Natural killer cell (primary cell): ENCODE results near the gene MPRIP. TPM values are rescaled to one million over a fixed set of nuclear protein-coding genes. Genes with fewer than 3 reads are reported as not detected.
"Not testable (repeated sequence)": the region's sequence is repeated elsewhere in the genome, so short reads cannot be mapped to it uniquely, and the experiment has no call there.

ENCODE experiments used
- ATAC-seq, 3 donors: fragments of 150-1000 bp in 2 of 3; fragments of 200-7000 bp in 1 of 3; cut with Tn5 transposase; 1 replicate in 1 of 3; 2 replicates in 2 of 3; pipeline ENCODE4 v1.10.0; 2021; ENCODE audit warnings: mild to moderate bottlenecking in 2 of 3, moderate library complexity in 2 of 3
- DNase-seq, 2 donors: peaks; one replicate each; pipeline versions ENCODE4 v3.0.0 to v3.0.0-alpha.2; 2013 to 2021; ENCODE audit warnings: mixed read lengths in 1 of 2
- H3K27ac ChIP-seq: one replicate; pipeline ENCODE4 v1.5.1; 2013; ENCODE audit warnings: mild to moderate bottlenecking, low read length
- H3K27me3 ChIP-seq: one replicate; pipeline ENCODE4 v1.6.1; 2013; ENCODE audit warnings: low read length; ENCODE audit not compliant: control insufficient read depth, insufficient read depth
- H3K36me3 ChIP-seq: one replicate; pipeline ENCODE4 v1.6.1; 2013; ENCODE audit warnings: low read length; ENCODE audit not compliant: control insufficient read depth, insufficient read depth
- H3K4me1 ChIP-seq: one replicate; pipeline ENCODE4 v1.6.1; 2013; ENCODE audit warnings: low read length; ENCODE audit not compliant: control insufficient read depth, insufficient read depth
- H3K4me3 ChIP-seq: one replicate; pipeline ENCODE4 v1.5.1; 2013; ENCODE audit warnings: low read length
- H3K9me3 ChIP-seq: one replicate; pipeline ENCODE4 v1.6.1; 2013; ENCODE audit warnings: low read length; ENCODE audit not compliant: control insufficient read depth, insufficient read depth
- H3K27ac Mint-ChIP-seq, 2 donors: one replicate each; pipeline ENCODE4 v1.8.0; 2022; ENCODE audit warnings: mild to moderate bottlenecking in 2 of 2, mixed read lengths in 2 of 2, moderate library complexity in 1 of 2
- H3K27me3 Mint-ChIP-seq, 2 donors: one replicate each; pipeline ENCODE4 v1.8.0; 2022; ENCODE audit warnings: low read depth in 2 of 2, mixed read lengths in 2 of 2
- H3K36me3 Mint-ChIP-seq: one replicate; pipeline ENCODE4 v1.8.0; 2022; ENCODE audit warnings: mixed read lengths
- H3K4me1 Mint-ChIP-seq, 2 donors: one replicate each; pipeline ENCODE4 v1.8.0; 2022; ENCODE audit warnings: mixed read lengths in 2 of 2
- H3K4me3 Mint-ChIP-seq: one replicate; pipeline ENCODE4 v1.8.0; 2022; ENCODE audit warnings: mild to moderate bottlenecking, moderate library complexity, mixed read lengths
- H3K9me3 Mint-ChIP-seq, 2 donors: one replicate each; pipeline ENCODE4 v1.8.0; 2022; ENCODE audit warnings: mixed read lengths in 2 of 2
- WGBS: methylation state at CpG from one replicate; pipeline ENCODE4 v1.1.7; 2013; ENCODE audit warnings: missing lambda C conversion rate; ENCODE audit not compliant: insufficient coverage; 5-methylcytosine and 5-hydroxymethylcytosine counted together
- intact Hi-C: fragments of 100-400 bp; cut with micrococcal nuclease; formaldehyde crosslinking; loops from one replicate; pipeline ENCODE4 v1.14.2; 2022
- total RNA-seq, 4 donors: library from RNA; stranded (reverse); fragments of 120-200 nt in 1 of 4; gene quantifications; one replicate each; pipeline versions ENCODE4 v1.2.3 to v1.2.4, GENCODE V29; 2013 to 2022

Gene MPRIP
- total RNA-seq, 3 donors from 2014 or later (not counting 1 experiment from before 2014, with no cell fraction given): 225 to 272 (median 229) TPM

DNA sequence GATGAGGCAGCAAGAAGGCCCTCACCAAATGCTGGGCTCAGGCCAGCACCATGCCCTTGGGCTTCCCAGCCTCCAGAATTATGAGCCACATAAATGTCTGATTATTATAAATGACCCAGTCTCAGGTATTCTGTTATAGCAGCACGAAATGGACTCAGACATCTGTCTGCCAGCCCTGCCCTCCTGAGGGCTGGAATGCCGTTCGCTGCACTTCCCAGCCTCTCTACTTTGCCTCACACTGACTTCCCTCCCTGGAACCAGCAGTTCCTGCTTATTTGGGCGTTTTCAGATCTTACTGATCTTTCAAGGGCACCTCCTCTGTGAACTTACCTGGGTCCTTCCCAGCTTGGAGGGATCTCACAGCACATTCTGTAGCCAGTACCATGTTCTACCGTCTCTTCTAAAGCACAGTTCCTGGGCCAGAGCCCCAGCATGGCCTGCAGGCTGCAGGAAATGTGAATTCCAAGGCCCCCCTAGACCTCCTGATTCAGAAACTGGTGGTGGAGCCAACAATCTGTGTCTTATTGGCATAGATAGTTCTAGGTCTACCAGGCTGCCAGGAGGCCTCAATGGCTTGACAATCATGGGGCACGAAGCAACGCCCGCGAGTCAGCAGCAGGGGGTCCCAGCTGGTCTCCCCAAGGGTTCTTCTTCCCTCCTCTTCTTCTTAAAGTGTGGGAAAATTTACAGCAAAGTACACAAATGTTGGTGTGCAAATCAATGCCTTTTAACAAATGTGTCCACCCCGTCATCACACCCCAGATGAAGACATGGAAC lies 33.4 kb upstream of the MPRIP start:
- H3K27me3 Mint-ChIP-seq, H3K27ac ChIP-seq, H3K36me3 ChIP-seq, ATAC-seq, H3K9me3 ChIP-seq, H3K27me3 ChIP-seq, intact Hi-C loops, H3K4me3 Mint-ChIP-seq, H3K4me1 Mint-ChIP-seq, DNase-seq, H3K4me3 ChIP-seq, H3K9me3 Mint-ChIP-seq, H3K4me1 ChIP-seq, H3K36me3 Mint-ChIP-seq, H3K27ac Mint-ChIP-seq: not testable (repeated sequence)
- WGBS: 94% methylated on average over 10 of the region's 10 CpGs

DNA sequence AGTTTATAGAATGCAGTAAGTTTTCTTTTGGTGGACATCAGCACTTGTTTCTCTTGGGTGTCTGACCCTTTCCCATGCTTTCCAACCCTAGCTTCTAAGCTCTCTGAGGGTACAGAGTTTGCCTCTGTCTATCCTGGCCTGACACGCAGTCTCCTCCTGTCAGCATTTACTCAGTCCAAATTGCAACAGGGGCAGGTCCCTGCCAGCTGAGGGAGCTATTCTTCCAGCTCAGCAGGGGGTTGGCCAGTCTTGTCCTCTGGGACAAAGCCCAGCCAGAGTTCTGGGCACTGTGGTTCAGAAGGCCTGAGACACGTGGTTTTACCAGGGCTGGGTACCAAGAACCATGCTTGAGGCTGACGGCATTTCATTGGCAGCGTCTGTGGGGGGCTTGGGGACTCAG lies 32.3 kb upstream of the MPRIP start:
- H3K4me3 ChIP-seq, H3K27ac Mint-ChIP-seq, H3K27ac ChIP-seq, H3K36me3 ChIP-seq, H3K27me3 ChIP-seq, H3K4me1 ChIP-seq, H3K9me3 ChIP-seq, H3K4me3 Mint-ChIP-seq, DNase-seq, ATAC-seq, H3K4me1 Mint-ChIP-seq, H3K9me3 Mint-ChIP-seq, H3K27me3 Mint-ChIP-seq, intact Hi-C loops, H3K36me3 Mint-ChIP-seq: not testable (repeated sequence)
- WGBS: 92% methylated on average over 1 of the region's 4 CpGs

DNA sequence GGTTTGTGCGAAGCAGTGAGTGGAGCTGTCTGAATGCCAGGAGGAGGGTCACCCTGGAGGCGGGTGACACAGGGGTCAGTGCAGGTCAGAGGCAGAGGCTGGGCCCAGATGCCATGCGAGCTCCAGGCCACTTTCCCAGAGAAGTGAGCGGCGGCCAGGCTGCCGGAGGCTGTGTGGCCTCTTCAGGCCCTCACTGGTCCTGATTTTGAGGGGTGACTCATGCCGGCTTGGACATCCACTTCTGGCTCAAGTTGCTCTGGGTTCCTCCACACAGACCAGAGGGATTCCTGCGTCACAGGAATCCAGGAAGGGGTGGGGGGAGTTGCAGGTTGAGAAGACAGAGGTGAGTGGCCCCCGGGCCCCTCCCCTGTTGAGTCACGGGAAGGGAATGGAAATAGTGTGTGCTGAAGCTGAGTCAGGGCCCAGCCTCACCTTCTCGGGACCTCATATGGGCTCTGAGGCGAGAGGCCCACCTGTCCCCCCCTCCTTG lies 31.7 kb upstream of the MPRIP start:
- H3K4me3 Mint-ChIP-seq, H3K36me3 ChIP-seq, DNase-seq, H3K9me3 ChIP-seq, intact Hi-C loops, H3K9me3 Mint-ChIP-seq, H3K4me1 Mint-ChIP-seq, H3K27ac Mint-ChIP-seq, H3K27ac ChIP-seq, H3K4me1 ChIP-seq, ATAC-seq, H3K36me3 Mint-ChIP-seq, H3K4me3 ChIP-seq, H3K27me3 ChIP-seq, H3K27me3 Mint-ChIP-seq: not testable (repeated sequence)
- no CpG with 5 or more reads among the region's 12 CpGs for WGBS

DNA sequence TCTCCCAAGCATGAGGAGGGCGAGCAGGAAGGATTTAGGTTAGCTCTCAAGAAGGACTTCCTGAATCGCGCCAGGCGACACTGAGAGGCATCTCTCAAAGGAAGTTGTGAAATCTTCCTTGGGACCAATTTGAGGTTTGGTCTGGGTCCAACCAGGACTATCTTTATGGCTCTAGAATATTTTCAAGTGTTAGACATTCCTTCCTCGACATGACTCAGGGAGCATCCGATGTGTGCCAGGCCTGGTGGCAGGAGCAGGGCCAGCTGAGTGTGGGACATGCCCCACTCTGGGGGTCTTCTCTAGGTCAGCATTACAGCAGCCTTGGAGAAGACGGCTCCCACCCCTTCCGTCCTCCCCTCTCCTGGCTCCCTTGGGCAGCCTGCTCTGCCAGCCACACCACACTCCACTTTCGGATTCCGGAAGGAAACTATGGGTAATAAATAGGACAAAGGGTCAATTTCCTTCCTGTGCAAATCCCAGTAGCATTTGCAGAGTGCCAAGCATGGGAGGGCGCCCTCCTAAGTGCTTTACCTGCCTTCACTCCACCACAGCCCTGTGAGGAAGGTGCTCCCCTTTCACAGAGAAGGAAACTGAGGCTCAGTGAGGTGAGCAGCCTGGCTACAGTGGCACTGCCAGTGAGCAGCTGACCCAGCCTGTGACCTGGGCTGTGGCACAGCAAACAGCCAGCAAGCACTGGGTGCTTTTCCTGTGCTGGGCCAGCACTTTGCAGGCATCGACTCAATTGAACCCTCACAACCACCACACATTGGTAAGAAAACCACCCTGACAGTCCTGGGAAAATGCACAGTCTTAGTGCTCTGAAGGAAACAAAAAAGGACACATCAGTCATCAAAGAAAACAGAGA lies 31.0 kb upstream of the MPRIP start:
- DNase-seq, H3K27me3 ChIP-seq, intact Hi-C loops, H3K9me3 Mint-ChIP-seq, ATAC-seq, H3K4me1 ChIP-seq, H3K27me3 Mint-ChIP-seq, H3K27ac Mint-ChIP-seq, H3K4me1 Mint-ChIP-seq, H3K36me3 Mint-ChIP-seq, H3K4me3 ChIP-seq, H3K4me3 Mint-ChIP-seq, H3K36me3 ChIP-seq, H3K9me3 ChIP-seq, H3K27ac ChIP-seq: not testable (repeated sequence)
- 14% methylated on average over 3 of the region's 12 CpGs for WGBS

DNA sequence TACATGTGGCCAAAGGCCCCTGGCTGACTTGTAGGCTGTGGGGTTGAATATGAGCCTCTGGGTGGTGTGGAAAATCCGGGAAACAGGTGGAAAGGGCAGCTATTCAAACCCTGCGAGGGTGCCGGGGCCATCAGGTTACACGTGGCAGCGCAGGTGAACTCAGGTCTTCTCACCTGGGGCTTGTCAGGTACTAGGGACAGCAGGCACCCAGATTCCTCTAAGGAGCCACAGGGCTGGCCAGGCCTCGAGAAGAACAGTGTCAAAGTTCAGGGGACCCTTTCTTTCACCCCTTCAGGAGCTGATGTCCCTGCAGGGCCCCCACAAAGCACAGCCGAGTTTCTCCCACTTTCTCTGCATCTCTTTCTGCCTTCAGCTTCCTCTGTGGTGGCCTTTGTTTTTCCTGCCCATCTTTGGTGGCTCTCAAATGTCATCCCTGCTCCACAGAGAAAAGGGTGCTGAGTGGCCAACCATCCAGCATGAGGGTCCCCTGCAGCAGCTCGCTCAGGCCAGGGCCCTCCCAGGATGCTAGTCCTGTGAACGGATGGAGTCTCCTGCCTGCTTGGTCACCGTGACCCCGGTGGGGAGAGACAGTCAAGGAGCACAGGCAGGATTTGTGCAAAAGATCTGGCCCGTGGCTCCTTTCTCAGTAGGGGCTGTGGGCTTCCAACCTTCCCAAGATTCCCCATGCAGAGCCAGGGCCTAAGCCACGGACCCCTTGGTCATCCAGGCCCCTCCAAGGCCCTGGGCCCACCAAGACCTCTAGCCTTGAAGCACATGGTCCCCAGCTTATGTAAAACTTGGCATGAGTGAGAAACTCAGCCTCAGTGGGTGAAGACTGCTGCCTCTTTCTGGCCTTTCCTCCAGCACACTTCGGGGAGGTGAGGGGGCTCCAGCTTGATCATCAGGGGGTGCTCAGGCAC lies 28.2 kb upstream of the MPRIP start:
- ATAC-seq, H3K4me1 ChIP-seq, H3K27me3 Mint-ChIP-seq, H3K27me3 ChIP-seq, H3K36me3 Mint-ChIP-seq, DNase-seq, H3K27ac ChIP-seq, H3K27ac Mint-ChIP-seq, H3K9me3 Mint-ChIP-seq, H3K4me3 ChIP-seq, H3K36me3 ChIP-seq, H3K9me3 ChIP-seq, H3K4me3 Mint-ChIP-seq, intact Hi-C loops: not testable (repeated sequence)
- 85% methylated on average over 14 of the region's 14 CpGs for WGBS
- peaks cover 5 to 15% of the 10 kb centered on the region in 2 donors for H3K4me1 Mint-ChIP-seq

DNA sequence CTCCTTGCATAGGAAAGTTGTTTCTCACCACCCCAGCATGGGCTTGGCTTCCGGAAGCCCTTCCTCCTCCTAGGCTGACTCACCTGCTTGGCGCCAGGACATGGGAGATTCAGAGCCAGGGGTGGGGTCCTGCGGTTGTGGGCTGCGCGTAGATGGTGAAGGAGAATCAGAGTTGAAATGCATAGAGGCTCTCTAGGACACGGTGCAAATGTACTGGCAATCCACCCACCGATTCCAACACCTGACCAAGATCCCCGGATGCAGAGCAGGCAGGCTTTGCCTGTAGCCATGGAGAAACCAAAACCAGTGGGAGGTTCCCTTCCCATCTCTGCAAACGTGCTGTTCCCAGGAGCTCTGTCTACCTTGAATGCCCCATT lies 27.5 kb upstream of the MPRIP start:
- H3K9me3 Mint-ChIP-seq, H3K36me3 ChIP-seq, H3K27ac Mint-ChIP-seq, H3K4me3 Mint-ChIP-seq, H3K4me3 ChIP-seq, H3K27me3 ChIP-seq, intact Hi-C loops, DNase-seq, H3K36me3 Mint-ChIP-seq, ATAC-seq, H3K9me3 ChIP-seq, H3K27ac ChIP-seq, H3K4me1 ChIP-seq, H3K27me3 Mint-ChIP-seq: not testable (repeated sequence)
- whole genome bisulfite sequencing: 91% methylated on average over 8 of the region's 9 CpGs
- peaks cover 5 to 15% of the 10 kb centered on the region in 2 donors for H3K4me1 Mint-ChIP-seq
